Measurements from ENCODE around the gene CHPT1.
"Not testable (repeated sequence)": the region's sequence is repeated elsewhere in the genome, so short reads cannot be mapped to it uniquely, and the experiment has no call there.

CHPT1 gene

GRCh38 chr12:101722392-101722791 is 25.0 kb downstream of the CHPT1 start:
- TF ChIP-seq CTCF (conservative IDR thresholded peaks at IDR 0.05; ENCODE audit: low read length) = no peak
- DNase-seq (ENCODE audit: low read depth) = no peak
- H3K4me3 ChIP-seq (ENCODE audit: low read length) = no peak overlapping the region

- no peak for TF ChIP-seq CTCF (conservative IDR thresholded peaks at IDR 0.05; ENCODE audit: low read length)
- no peak overlapping the region for H3K4me3 ChIP-seq (ENCODE audit: low read length)
- no peak for DNase-seq (ENCODE audit: low read depth)
Observed at GRCh38 chr12:101727098-101727497, 29.7 kb downstream of the CHPT1 start.

GRCh38 chr12:101729842-101730241 is 32.4 kb downstream of the CHPT1 start:
- TF ChIP-seq CTCF (conservative IDR thresholded peaks at IDR 0.05; ENCODE audit: low read length) = no peak
- no peak for DNase-seq (ENCODE audit: low read depth)
- H3K4me3 ChIP-seq (ENCODE audit: low read length) = no peak overlapping the region

GRCh38 chr12:101732318-101732717 is 34.9 kb downstream of the CHPT1 start:
- no peak for DNase-seq (ENCODE audit: low read depth)
- TF ChIP-seq CTCF (conservative IDR thresholded peaks at IDR 0.05; ENCODE audit: low read length) = no peak
- H3K4me3 ChIP-seq (ENCODE audit: low read length) = no peak overlapping the region

GRCh38 chr12:101733166-101733565 is 35.7 kb downstream of the CHPT1 start:
- DNase-seq (ENCODE audit: low read depth) = no peak
- TF ChIP-seq CTCF (conservative IDR thresholded peaks at IDR 0.05; ENCODE audit: low read length) = no peak
- no peak overlapping the region for H3K4me3 ChIP-seq (ENCODE audit: low read length)

GRCh38 chr12:101734482-101734881 is 37.0 kb downstream of the CHPT1 start:
- not testable (repeated sequence) for H3K4me3 ChIP-seq (ENCODE audit: low read length); DNase-seq (ENCODE audit: low read depth)

GRCh38 chr12:101737476-101737875 is 40.0 kb downstream of the CHPT1 start:
- H3K4me3 ChIP-seq (ENCODE audit: low read length) = no peak overlapping the region
- no peak for TF ChIP-seq CTCF (conservative IDR thresholded peaks at IDR 0.05; ENCODE audit: low read length)
- DNase-seq (ENCODE audit: low read depth) = no peak

All from AG10803 (cell line).